ENCODE data around the gene DEFB114. TPM values are rescaled to one million over a fixed set of nuclear protein-coding genes. Genes with fewer than 3 reads are reported as not detected.
A peak's percentile ranks its signal among the peaks of the same experiment; 100 is the strongest.

DEFB114 gene
- total and polyA plus RNA-seq, 11 donors = not detected

- DNase-seq (no peak), ATAC-seq (no peak)
- Histone ChIP-seq H3K9me3 (no peaks in the 10 kb centered on the region), H3K4me1 (no peaks in the 10 kb centered on the region), H3K27ac (no peak overlapping the region), H3K36me3 (no peaks in the 10 kb centered on the region), H3K4me3 (no peak overlapping the region), H3K27me3 (no peaks in the 10 kb centered on the region)
- 70 to 84% (median 78%) methylated on average over 1 of the region's 1 CpG for WGBS, 4 donors
- TF ChIP-seq POLR2A (IDR thresholded peaks at IDR 0.05) (no peak), CTCF (IDR thresholded peaks at IDR 0.05) (no peak)
- intact Hi-C loops (cut with DNase I) = no loop called here
These were observed 16.9 kb upstream of the DEFB114 start for GRCh38 chr6:49980898-49981297.

GRCh38 chr6:49979584-49979983 is 15.6 kb upstream of the DEFB114 start:
- 81 to 88% (median 85%) methylated on average over 4 of the region's 4 CpGs for WGBS, 4 donors
- no peak for DNase-seq
- intact Hi-C loops (cut with DNase I) = no loop called here
- no peak for ATAC-seq
- TF ChIP-seq CTCF (IDR thresholded peaks at IDR 0.05) (no peak), POLR2A (IDR thresholded peaks at IDR 0.05) (no peak)
- no peaks in the 10 kb centered on the region for H3K9me3 ChIP-seq
- no peaks in the 10 kb centered on the region for H3K27me3 ChIP-seq
- no peaks in the 10 kb centered on the region for H3K4me1 ChIP-seq
- H3K36me3 ChIP-seq = no peaks in the 10 kb centered on the region
- no peak overlapping the region for H3K27ac ChIP-seq
- H3K4me3 ChIP-seq = no peak overlapping the region

GRCh38 chr6:49978332-49979226 is 14.6 kb upstream of the DEFB114 start:
- no peaks in the 10 kb centered on the region for H3K27me3 ChIP-seq
- H3K4me1 ChIP-seq = no peaks in the 10 kb centered on the region
- DNase-seq = no peak
- ATAC-seq = no peak
- H3K36me3 ChIP-seq = no peaks in the 10 kb centered on the region
- TF ChIP-seq CTCF (IDR thresholded peaks at IDR 0.05) (no peak), POLR2A (IDR thresholded peaks at IDR 0.05) (no peak)
- H3K4me3 ChIP-seq = peak overlapping the region in 1 of 12 donors; percentile 33
- H3K27ac ChIP-seq = no peak overlapping the region
- intact Hi-C loops (cut with DNase I) = no loop called here
- 42 to 54% (median 48%) methylated on average over 3 of the region's 3 CpGs for WGBS, 4 donors
- H3K9me3 ChIP-seq = no peaks in the 10 kb centered on the region

DNA sequence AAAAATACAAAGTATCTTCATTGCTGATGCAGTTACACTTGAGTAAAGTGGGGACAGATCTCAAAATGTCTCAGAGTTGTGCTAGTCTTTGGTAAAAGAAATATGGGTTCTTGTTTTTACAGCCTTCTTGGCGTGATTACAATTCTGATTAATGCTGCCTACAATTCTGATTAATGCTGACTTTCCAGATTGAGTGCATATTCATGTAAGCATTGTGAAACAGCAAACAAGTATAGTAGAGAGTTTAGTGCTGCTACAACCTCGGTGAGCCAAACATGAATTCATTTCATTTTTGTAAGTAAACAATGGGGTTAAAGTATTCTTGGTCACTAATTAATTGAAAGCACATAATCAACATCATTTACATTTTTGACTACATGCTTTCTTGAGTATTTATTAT is 5.6 kb upstream of the DEFB114 start, which contains the start of gene DEFB113:
Gene DEFB113 (minus strand): TSS at position 21 of the 400 bp plus-strand sequence. CDS start 0 bp downstream, at position 21.
- intact Hi-C loops (cut with DNase I) = no loop called here

More for the DNA sequence above, 5.6 kb upstream of the DEFB114 start, which contains the start of gene DEFB113:
- TF ChIP-seq CTCF (IDR thresholded peaks at IDR 0.05) (no peak), POLR2A (IDR thresholded peaks at IDR 0.05) (no peak)
- H3K27me3 ChIP-seq = no peaks in the 10 kb centered on the region
- DNase-seq (no peak), ATAC-seq (no peak)
- H3K36me3 ChIP-seq = no peaks in the 10 kb centered on the region
- H3K4me1 ChIP-seq = no peaks in the 10 kb centered on the region
- H3K27ac ChIP-seq = no peak within 1 kb of the TSS
- no peaks in the 10 kb centered on the region for H3K9me3 ChIP-seq
- 48 to 63% (median 56%) methylated on average over 2 of the region's 2 CpGs for WGBS, 4 donors
- H3K4me3 ChIP-seq = no peak within 1 kb of the TSS
